NB4 (cell line): Measurements from ENCODE around the gene RASL11A.

Experiments used
- DNase-seq: peaks from one replicate; pipeline ENCODE4 v3.0.0; 2010; ENCODE audit warnings: low read depth
- H3K4me3 ChIP-seq: one replicate; pipeline ENCODE4 v1.5.1; 2011; ENCODE audit warnings: mild to moderate bottlenecking, low read depth, low read length, moderate library complexity
- MYC ChIP-seq: IDR thresholded peaks from 2 replicates; pipeline ENCODE4 v1.6.1; 2011; ENCODE audit warnings: low read depth, low read length
- POLR2A ChIP-seq: IDR thresholded peaks from 2 replicates; pipeline ENCODE4 v1.6.1; 2011; ENCODE audit warnings: mild to moderate bottlenecking; ENCODE audit not compliant: insufficient read length; ENCODE audit errors: extremely low read depth
- TF ChIP-seq, protein P1 (sequence below): IDR thresholded peaks from one replicate; pipeline ENCODE4 v1.5.1; 2012; ENCODE audit warnings: low read depth, low read length
- TF ChIP-seq, protein P2 (sequence below): IDR thresholded peaks from 2 replicates; pipeline ENCODE4 v1.6.1; 2011; ENCODE audit warnings: low read depth, low read length

RASL11A gene

GRCh38 chr13:27261396-27261795 lies 9.2 kb upstream of the RASL11A start:
- H3K4me3 ChIP-seq, result no peak overlapping the region
- no peak for DNase-seq
- TF ChIP-seq, protein P1, sequence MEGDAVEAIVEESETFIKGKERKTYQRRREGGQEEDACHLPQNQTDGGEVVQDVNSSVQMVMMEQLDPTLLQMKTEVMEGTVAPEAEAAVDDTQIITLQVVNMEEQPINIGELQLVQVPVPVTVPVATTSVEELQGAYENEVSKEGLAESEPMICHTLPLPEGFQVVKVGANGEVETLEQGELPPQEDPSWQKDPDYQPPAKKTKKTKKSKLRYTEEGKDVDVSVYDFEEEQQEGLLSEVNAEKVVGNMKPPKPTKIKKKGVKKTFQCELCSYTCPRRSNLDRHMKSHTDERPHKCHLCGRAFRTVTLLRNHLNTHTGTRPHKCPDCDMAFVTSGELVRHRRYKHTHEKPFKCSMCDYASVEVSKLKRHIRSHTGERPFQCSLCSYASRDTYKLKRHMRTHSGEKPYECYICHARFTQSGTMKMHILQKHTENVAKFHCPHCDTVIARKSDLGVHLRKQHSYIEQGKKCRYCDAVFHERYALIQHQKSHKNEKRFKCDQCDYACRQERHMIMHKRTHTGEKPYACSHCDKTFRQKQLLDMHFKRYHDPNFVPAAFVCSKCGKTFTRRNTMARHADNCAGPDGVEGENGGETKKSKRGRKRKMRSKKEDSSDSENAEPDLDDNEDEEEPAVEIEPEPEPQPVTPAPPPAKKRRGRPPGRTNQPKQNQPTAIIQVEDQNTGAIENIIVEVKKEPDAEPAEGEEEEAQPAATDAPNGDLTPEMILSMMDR, result no peak
- TF ChIP-seq, protein P2, sequence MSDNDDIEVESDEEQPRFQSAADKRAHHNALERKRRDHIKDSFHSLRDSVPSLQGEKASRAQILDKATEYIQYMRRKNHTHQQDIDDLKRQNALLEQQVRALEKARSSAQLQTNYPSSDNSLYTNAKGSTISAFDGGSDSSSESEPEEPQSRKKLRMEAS, result no peak
- TF ChIP-seq POLR2A, result no peak
- TF ChIP-seq MYC, result no peak

DNA sequence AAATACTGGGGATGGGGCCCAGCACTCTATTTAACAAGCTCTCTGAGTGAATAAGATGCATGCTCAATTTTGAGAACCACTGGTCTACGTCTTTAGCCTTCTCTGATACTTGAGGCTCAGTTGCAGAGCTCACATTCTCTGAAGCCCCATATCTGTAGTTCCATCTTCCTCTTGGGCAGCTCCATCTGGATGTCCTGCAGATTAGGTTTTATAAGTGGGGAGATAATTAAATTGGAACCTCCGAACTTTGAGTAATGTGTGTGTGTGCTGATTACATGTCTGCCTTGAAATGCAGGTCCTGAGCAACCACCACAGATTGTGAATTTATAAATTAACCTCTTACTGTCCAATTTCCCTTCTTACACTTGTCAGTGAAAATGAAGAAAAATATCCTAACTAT lies 7.2 kb upstream of the RASL11A start:
- TF ChIP-seq, protein P2, result no peak
- TF ChIP-seq POLR2A (no peak), MYC (no peak)
- TF ChIP-seq, protein P1, result no peak
- no peak for DNase-seq
- H3K4me3 ChIP-seq, result no peak overlapping the region

DNA sequence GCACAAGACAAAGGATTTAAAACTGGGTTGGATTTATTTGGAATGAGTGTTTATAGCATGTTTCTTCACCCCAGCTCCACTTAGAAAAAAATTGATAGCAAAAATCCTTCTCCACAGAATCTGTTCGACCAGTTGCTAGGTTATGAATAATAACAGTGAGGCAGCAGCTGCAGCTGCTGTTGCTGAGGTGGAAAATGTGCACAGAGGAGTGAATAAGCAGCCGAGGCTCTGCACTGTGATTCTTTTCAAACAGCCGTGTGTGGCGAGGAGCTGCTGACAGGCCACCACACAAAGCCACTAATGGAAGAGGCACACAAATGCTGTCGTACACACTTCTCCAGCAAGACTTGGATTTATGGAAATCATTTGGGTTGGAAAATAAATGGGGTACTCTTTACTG lies 6.4 kb upstream of the RASL11A start:
- TF ChIP-seq MYC (no peak), POLR2A (no peak)
- TF ChIP-seq, protein P1, result no peak
- TF ChIP-seq, protein P2, result no peak
- DNase-seq, result no peak
- H3K4me3 ChIP-seq, result no peak overlapping the region

DNA sequence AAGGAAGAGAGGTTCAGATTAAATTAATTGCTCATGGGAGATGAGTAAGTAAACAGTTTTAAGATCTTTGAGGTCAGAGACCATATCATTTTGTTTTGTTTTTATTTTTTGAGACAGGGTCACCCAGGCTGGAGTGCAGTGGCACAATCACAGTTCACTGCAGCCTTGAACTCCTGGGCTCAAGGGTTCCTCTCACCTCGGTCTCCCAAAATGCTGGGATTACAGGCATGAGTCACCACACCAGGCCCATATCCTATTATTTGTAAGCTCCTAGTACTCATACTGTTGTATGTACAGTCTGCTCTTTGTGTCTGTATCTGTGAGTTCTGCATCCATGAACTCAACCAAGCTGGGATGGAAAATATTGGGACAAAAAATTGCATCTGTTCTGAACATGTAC lies 6.0 kb upstream of the RASL11A start:
- TF ChIP-seq, protein P2, result no peak
- TF ChIP-seq POLR2A (no peak), MYC (no peak)
- TF ChIP-seq, protein P1, result no peak
- no peak overlapping the region for H3K4me3 ChIP-seq
- DNase-seq, result no peak

DNA sequence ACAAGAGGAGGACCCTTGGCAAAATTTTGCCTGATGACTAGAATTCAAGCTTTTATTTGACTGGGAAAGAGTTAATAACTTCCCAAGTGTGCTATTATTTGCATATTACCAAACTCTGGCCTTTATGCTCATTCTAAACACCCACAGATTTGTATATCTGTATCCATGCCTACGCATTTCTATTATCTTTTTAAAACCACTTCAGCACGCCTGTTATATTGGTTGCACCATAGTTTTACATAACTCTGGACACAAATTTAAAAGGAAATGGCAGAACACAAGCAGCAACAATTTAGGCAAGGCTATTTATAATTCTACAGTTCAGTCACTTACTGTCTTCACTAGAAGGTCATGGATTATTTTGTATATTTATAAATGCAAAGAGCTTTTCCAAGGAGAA lies 3.7 kb upstream of the RASL11A start:
- TF ChIP-seq MYC (peak; percentile 55), POLR2A (no peak)
- TF ChIP-seq, protein P2, result peak; percentile 62
- TF ChIP-seq, protein P1, result no peak
- no peak for DNase-seq
- H3K4me3 ChIP-seq, result no peak overlapping the region

DNA sequence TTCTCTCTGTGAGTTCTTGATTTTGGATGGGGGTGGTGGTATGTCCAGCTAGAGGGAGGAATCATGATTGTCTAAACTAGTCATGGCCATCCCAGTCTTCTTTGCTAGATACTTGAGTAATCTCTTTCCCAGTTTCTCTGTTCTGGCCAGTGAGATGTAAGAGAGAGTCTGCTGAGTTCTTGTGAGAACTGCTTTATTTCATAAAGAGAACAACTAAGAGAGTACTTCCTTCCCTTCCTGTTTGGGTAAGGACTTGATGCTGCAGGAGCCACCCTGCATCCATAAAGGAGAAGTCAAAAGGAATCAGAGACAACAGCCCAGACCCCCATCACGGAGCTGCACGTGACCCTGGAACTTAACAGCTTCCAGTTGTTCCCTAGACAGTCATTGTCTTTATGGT lies 3.0 kb upstream of the RASL11A start:
- no peak overlapping the region for H3K4me3 ChIP-seq
- DNase-seq, result no peak
- TF ChIP-seq, protein P1, result no peak
